Measurements from ENCODE around the gene RTL5.

The RTL5 gene

DNA sequence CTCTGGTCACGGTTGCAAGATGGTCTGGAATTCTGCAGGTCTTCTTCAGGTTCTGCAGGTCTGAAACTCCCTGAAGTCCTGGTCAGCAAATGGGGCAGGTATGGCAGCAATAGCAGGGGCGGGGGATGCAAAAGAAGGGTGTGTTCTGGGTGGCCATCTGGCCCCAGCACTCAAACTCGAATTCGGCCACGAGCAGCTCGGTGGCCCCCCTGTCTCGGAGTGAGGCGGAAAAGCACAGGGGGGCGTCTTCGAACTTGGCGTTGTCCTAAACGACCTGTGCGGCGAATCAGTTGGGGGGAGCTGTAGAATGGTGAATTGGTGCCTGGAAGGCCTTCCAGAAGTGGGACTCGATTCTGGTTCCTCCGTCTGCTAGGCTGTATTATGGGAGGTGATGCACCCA is 2.1 kb downstream of the RTL5 start:
- ATAC-seq, result no peak

DNA sequence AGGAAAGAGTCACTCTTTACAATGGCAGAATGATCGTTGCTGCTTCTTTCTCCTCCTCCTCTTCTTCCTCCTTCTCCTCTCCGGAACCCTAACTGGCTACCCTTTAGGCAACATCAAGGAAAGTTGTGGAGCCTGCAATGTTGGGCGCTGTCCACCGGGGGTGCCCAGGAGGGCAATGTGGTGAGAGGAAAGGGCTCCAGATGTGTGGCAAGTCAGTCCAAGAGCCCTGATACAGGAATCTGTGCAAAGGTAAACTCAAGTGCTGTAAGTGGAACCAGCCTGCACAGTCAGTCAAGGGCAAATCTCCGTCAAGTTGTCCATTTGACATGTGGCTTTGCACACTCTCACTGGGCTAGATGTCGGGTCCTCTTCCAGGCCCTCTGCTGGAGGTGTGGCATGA is 2.8 kb downstream of the RTL5 start:
- no peak for ATAC-seq

DNA sequence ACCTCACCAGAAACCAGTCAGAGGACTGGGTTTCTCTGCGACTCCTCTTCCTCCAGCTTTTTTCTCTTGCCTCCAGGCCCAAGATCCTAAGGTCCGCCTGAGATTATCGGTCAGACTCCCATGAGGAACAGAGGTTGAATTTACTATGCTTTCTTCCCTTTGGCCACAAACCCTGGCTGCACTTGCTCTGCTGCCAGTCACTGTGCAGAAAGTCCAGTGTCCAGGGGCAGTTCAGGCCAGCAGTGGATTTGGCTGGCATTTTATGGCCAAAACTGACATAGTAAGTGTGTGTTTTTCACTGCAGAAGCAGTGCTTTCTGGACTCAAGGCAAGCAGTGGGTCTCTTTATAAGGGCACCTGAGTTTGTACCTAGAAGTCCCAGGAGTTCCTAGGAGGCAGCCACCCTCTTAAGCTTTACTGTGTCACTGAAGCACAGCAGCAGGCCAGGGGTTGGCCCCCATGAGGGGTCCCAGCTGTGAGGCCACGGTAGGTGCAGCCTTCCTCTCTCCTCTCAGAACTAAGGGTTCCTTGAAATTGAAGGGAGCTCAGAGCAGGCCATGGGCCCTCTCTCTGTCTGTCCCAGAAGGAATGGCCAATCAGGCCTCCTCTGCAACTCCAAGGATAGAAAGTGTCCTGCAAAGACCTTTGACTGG is 3.4 kb downstream of the RTL5 start:
- no peak for ATAC-seq

DNA sequence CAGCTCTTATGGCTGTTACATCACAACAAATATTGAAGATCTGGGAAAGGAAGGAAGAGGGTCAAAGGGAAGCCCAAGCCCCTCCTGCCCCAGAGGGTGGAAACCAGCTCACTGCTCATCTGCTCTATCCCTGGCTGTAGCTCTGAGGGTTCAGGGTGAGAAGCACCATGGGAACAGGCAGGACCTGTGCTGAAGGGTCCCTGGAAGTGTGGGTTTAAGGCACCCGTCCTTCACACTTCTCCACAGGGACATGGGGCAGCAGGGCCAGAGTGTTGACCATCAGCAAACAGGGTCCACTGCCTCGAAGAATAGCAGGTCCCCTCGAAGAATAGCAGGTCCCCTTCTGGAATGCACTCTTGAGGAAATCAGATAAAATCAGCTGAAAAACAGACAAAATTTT is 4.4 kb downstream of the RTL5 start:
- no peak for ATAC-seq

DNA sequence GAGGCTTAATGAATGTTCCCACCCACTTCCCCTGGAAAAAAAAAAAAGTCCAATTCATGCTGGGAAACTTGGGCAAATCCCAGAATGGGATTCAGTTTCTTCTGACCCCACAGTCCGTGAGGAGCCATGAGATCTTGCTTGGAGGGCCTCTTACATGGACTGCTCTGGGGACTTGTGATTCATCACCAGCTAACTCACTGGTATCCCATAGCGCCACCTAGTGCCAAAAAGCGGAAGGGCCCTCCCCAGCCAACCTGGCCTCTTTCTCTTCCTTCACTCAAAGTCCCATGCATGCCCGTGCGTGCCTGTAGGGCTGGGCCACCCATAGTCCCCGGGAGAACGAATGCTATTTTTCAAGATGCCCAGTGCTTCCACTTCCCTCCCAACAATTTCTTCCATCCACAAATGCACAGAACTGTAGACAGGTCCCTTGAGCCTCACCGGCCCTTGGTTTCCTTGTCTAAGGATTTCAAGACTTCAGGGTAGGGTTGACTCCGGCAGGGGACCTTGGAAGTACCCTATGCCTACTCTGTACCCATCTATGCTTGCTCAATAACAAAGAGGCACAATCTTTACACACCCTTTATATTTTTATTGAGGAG is 5.1 kb downstream of the RTL5 start:
- ATAC-seq, result peak; percentile 80 to 84

DNA sequence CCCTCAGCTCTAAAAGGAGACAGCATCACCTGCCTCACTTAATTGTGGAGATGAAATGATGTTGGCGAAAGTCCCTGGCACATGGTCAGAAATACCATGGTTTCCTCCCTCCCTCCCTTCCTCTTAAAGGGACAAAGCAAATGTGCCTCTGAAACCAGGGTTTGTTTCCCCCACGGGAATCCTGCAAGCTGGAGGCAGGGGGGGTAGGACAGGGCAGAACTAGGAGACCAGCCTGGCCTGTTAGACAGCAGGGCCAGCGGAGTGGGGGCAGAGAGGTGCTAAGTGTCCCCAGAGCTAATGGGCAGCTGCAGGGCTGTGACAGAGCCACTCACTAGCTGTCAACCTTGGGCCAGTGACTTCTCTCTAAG is 5.7 kb downstream of the RTL5 start:
- no peak for ATAC-seq

DNA sequence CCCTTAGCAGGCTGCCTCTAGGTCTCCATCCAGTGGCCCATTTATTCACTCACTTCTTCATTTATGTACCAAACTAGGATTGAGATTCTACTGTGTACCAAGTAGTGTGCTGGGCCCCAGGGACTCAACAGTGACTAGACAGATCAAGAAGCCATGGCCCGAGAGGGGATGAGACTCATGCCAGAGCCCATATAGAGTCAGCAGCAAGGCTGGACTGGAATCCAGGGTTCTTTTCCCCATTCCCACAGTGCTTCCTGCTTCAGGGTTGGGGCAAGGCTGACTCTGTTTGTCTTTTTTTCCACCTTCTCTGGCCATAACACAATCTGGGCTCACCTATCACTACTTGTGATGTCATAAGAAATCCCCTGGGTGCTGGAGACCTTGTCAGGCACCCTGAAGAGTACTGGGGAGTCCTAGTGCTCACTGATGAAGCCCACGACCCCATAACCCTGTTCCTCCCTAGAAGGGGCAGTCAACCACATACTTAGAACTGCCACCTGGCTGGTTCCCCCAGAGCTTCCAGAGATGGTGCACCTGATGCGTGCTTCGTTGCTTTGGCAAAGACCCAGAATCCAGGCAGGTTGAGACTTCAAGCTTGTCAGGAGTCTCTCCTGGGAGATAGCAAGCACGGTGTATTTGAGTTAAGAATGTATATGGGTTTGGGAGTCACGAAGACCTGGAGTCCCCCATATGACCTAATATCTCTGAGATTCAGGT is 6.2 kb downstream of the RTL5 start:
- no peak for ATAC-seq

DNA sequence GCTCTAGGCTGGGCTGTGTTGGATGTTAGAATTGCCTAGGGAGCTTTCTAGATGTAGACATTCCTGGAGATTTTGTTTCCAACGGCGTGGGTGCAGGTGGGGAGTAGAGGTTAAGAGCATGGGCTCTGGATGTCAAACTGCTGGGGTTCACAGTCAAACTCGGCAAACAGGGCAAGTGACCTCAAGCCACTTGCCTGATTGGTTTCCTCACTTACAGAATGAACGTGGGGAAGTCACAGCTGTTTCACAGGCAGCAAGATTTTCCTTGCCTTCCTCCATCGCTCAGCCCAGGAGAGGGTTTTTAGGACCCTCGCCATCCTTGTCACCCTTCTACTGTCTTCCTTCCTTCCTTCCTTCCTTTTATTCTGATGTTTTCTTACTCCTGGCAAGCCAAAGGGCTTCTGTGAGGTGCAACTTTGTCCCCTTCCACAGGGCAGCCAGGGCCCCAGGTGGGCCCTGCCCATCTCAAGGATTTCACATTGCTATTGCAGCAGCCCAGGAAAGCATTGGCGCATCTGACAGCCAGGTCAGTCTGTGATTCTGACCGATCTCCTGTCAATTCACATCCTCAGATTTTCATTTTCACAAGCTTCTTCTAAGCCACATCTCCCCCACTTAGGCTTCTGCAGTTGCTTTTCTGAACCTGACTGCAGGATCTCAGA is 7.0 kb downstream of the RTL5 start:
- ATAC-seq, result no peak

DNA sequence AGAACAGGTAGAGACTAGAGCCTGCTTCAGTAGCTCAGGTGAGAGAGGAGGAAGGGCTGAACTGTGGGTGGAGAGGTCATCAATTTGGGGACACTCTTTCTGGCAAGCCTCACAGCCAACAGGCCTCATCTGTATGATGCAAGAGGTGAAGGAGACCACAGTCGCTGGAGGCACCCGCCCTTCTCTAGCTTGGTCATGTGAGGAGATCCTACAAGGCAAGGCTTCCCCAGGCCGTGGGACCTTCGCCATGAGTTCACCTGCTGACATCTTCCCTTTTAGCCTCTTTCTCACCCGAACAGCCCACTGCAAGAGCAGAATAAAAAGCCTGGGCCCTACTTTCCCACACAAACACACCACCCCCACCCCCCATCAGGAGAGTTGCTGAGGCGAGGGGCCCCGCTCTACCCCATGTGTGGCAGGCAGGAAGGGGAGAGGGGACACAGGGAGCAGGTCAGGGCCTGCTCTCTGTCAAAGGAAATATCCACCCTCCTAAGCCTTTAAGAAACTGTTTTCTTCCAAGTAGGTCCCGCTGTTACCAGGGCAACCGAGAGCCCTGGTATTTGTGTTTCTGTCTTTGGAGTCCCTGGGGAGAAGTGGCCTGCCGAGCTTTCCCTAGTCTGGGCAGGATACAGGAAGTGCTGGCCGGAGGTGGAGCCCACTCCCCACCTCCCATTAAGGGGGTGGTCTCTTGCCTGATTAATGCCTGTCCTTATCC is 8.1 kb downstream of the RTL5 start:
- ATAC-seq, result no peak

DNA sequence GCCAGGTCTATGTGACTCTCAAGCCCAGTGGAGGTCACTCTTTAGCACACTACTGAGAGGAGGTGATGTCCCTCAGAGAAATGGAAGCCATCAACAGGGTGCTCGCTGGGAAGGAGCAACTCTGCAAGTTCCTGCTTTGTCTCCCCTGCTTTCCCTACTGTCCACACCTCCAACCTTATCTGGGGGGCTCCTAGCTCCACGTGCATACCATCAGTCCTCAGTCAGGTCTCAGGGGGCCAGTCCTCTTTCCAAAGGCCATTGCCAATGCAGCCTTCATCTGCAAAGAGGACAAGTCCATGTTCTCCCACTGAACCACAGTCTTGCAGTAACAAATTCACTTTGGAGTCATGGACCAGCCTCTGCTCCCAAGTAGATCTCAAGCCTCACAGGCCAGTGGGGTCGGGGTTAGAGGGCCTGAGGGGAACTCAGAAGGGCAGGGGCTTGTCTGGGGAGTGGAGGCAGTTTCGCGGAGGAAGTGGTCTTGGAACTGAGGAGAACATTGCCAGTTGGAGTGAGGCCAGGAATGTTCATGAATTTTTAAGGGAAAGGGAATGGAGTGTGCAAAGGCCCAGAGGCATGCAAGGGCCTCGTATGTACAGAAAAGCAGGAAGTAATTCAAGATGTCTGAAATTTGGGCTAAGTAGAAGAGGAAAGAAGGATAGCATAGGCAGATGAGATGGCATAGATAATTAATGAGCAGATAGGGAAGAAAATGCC is 8.9 kb downstream of the RTL5 start:
- ATAC-seq, result no peak

DNA sequence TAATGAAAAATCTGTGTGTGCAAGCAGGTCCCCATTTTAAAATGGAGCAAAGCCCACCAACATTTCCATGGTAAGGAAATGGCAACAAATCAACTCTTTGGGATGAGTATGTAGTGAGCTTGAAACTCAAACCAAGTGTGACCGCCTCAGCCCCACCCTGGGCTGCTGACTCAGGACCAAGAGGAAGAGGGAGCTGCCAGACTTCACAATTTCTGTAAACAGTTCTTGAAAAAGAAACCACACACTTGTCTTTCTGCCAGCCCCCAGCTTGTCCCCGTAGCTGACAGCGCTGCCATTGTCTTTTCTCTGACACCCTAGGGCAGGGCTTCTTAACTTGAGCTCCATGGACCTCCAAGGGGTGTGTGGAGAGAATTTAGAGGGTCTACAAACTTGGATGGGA is 10.3 kb downstream of the RTL5 start:
- peak; percentile 32 to 68 for ATAC-seq

DNA sequence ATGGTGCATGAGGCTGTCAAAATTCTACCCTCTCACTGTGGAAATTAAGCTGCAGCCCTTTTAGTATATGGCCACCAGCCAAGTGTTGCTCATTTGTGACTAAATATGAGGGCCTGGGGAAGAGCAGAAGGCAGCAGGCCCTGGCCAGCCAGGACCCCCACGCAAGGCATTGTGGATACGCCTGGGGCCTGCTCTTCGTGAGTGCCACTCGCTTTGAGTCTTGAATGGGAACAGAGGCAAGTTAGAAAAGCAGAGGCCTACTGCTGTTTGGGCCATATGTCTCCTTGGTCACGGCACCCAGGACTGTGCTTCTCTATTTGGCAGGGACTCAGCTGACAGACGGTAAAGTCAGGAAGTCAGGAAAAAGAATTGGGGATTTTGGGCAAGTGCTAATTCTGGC is 10.9 kb downstream of the RTL5 start:
- ATAC-seq, result no peak

DNA sequence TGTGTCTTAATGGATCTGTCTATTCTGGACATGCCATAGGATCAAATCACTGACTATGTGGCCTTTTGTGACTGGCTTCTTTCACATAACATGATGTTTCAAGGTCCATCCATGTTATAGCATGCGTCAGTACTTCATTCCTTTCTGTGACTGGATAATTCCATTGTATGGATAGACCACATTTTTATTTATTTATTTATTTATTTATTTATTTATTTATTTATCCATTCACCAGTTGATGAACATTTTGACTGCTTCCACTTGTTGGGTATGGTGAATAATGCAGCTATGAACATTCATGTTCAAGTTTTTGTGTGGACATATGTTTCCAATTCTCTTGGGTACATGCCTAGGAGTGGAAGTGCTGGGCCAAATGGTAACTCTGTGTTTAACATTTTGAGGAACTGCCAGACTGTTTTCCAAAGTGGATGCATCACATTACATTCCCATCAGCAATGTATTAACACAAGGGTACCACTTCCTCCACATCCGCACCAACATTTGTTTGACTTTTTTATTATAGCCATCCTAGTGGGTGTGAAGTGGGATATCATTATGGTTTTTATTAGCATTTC is 14.0 kb downstream of the RTL5 start:
- no peak for ATAC-seq

DNA sequence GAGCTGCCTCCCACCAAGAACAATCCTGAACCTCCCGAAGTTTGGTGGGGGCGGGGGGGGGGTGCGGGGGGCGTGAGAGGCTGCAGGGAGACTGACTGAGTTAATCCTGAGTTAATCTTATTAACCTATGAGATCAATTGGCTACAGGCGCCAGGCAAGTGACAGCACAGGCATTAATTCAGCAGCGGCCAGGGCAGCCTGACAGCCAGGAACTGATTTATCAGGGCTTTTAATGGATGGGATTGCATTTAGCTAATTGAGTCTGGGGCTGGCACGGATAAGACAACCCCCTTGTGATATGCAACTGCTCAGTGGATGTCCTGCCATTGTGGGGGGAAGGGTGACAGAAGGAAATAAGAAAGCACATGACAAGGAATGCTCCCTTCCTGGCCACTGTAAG is 16.3 kb downstream of the RTL5 start:
- ATAC-seq, result no peak

DNA sequence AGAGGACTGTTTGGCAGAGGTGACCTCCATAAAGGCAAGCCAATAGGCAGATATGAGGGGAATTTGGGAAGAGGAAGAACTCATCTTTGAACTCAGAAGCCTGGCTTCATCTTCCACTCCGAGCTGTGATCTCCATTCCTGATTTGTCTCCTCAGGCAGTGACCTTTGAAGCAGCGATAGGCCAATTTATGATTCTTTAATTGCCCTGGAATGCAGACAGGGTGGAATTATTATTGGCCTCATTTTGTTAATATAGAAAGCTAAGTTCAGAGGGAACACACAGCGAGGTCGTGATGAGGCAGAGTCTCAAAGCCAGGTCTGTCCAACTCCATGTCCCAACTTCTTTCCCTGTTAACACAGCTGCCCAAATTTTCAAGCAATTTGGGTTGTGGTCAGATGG is 16.9 kb downstream of the RTL5 start:
- ATAC-seq, result no peak

DNA sequence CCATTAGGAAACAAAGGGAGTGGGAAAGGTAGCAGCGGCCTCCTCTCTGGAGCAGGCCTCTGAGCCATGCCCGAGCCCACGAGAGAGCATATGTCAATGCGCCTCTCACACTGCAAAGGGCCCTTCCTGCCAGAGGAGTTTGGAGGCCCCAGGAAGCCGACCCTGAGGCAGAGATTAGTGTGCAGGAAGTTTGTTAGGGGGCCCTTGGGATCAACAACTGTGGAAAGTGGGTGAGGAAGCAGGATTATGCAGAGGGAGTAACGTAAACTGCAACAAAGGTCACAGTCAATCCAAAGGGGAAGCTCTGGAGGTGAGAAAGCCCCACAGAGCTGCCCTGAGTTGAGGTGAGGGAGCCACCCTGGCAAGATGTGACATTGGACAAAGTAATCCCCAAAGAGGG is 17.4 kb downstream of the RTL5 start:
- no peak for ATAC-seq

DNA sequence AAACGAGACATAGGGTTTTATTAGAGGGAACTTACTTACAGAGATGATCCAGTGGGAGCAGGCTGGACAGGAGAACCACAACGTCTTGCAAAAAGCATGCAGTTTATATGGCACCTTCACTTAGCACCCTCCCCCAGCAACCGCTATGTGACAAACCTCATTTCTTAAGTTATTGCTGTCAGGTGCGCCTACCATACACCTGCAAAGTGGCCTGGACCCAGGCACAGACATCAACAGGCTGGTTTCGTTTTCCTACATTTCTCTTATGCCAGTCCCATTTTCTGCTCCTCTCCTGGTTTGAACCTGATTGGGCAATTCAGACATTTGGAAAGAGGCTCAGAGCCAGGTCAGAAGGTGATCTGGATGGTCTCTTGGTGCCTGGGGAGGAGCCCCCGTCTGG is 18.3 kb downstream of the RTL5 start:
- ATAC-seq, result no peak

DNA sequence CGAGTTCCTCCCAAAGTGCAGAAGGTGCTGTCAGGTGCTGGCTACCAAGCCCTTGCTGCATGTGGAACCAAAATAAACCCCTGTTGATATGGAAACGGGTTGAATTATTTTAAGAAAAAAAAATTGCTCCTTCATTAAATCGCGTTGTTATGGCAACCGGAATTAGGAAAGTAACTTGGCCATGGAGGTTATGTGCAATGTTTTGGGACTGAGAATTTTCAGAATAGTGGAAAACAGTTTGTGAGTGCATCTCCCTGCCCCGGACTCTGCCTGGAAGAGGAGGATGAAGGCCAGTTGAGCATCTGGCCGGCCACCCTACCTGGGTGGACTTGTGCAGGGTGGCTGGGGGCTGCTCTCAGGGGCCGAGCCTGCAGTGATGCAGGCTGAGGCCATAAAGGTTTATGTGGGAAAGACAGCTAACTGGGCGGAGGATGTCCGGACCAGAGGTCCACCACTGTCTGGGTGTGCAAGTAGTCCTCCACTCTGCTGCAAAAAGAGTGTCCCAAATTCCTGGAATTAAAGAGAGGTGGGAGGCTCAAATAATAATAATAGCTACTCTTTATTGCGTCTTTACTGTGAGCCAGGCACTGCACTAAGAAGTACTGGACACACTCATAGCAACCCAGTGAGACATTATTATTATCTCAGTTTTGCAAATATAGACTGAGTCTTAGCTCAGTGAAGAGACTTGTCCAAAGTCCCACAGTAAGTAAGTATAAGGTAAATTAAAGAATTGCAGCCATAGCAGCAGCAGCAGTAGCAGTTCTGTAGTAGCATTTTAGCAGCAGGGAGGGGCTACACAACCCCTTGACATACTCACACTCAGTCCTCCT is 20.6 kb downstream of the RTL5 start:
- no peak for ATAC-seq

DNA sequence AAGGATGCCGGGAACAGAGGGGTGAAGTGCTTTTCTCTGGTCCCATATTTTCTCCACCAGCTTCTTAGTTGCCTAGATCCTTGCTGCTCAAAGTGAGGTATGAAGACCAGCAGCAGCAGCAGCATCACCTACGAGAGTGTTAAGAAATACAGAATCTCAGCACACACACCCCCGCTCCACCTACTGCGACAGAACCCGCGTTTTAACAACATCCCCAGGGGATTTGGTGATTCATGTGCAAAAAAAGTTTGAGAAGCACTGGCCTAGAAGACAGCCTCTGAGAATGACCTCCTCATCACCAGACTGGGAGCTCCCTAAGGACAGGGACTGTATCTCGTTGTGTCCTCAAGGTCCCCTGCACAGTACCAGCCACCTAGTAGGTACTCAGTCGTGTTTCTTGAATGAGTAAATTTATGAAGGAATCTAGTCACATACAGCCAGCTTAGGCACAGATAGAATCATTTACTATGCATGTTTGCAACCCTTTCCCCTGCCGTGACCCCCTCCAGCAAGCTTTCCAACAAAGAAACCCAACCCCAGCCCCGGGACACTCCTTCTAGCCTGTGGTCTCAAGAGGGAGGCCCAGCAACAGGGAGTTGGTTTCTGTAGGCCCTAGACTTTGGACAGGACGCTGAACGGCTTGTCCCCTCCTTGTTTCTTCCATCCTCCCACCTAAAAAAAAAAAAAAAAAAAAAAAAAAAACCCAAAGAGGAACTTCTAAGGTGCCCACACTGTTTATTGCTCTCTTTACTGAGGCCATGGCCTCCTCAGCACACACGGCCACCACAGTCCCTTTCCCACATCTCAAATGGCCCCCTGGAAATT is 21.5 kb downstream of the RTL5 start:
- no peak for ATAC-seq

DNA sequence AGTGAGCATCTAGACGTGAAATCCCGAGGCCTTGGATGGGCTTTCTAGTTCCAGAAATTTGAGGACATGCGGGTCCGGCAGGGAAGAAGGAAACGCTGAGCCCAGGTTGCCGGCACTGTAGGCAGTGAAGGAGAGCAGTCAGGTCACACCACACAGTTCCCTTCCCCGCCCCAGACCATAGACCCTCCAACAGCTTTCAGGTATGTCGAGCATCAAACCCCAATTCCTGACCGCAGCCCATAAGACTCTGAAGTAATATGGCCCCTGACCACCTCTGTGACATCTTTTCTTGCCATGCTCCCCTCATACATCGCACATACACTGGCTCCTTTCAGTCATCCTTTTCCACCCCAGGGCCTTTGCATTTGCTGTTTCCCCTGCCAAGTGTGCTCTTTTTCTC is 23.0 kb downstream of the RTL5 start:
- no peak for ATAC-seq
